WTC11 (cell line): Measurements from ENCODE around the gene EPHA6. TPM values are rescaled to one million over a fixed set of nuclear protein-coding genes. Genes with fewer than 3 reads are reported as not detected.
A peak's percentile ranks its signal among the peaks of the same experiment; 100 is the strongest.

ENCODE experiments used
- ATAC-seq: fragments of 200-7000 bp; cut with Tn5 transposase; 2 replicates; pipeline ENCODE4 v1.10.0; 2021; ENCODE audit warnings: mild to moderate bottlenecking, moderate library complexity
- CTCF ChIA-PET: fragments of 300-600 bp; sonication (Branson Sonifier 250); formaldehyde crosslinking; loops from one replicate; lab custom pipeline; 2021; ENCODE audit warnings: antibody characterized with exemption; lab: Charles Lee
- POLR2A ChIA-PET: fragments of 350-600 bp; sonication (Branson Sonifier 250); formaldehyde crosslinking; loops from one replicate; lab custom pipeline; 2021; ENCODE audit warnings: antibody characterized with exemption; lab: Charles Lee
- DNase-seq: peaks from one replicate; pipeline ENCODE4 v3.0.0; 2021; ENCODE audit warnings: low spot score
- H3K27ac Mint-ChIP-seq: 2 replicates; pipeline ENCODE4 v1.8.0; 2021; ENCODE audit warnings: mixed read lengths
- H3K27me3 Mint-ChIP-seq: 2 replicates; pipeline ENCODE4 v1.8.0; 2021; ENCODE audit warnings: low read depth, mild to moderate bottlenecking, moderate library complexity, mixed read lengths
- H3K36me3 Mint-ChIP-seq: 2 replicates; pipeline ENCODE4 v1.8.0; 2021; ENCODE audit warnings: mixed read lengths
- H3K4me1 Mint-ChIP-seq: 2 replicates; pipeline ENCODE4 v1.8.0; 2022; ENCODE audit warnings: mixed read lengths
- H3K4me3 Mint-ChIP-seq: 2 replicates; pipeline ENCODE4 v1.8.0; 2021; ENCODE audit warnings: mild to moderate bottlenecking, moderate library complexity, mixed read lengths
- H3K9me3 Mint-ChIP-seq: 2 replicates; pipeline ENCODE4 v1.8.0; 2021; ENCODE audit warnings: mixed read lengths
- ATF3 ChIP-seq: sonication (generic); formaldehyde crosslinking; conservative IDR thresholded peaks from 2 replicates; pipeline ENCODE4 v1.8.1; 2022; ENCODE audit warnings: mild to moderate bottlenecking, missing genetic modification reagents
- CTCF ChIP-seq: fragments of 200-600 bp; IDR thresholded peaks from 2 replicates; pipeline ENCODE4 v1.8.0; 2022; ENCODE audit warnings: antibody characterized with exemption
- ERG ChIP-seq: fragments of 250-450 bp; sonication (Bioruptor Pico); IDR thresholded peaks from 2 replicates; pipeline ENCODE4 v1.8.0; 2021; ENCODE audit warnings: mild to moderate bottlenecking
- FOXP4 ChIP-seq: sonication (generic); formaldehyde crosslinking; IDR thresholded peaks from 2 replicates; pipeline ENCODE4 v1.8.0; 2022; ENCODE audit warnings: mild to moderate bottlenecking, missing genetic modification reagents
- IRF2 ChIP-seq: sonication (generic); formaldehyde crosslinking; IDR thresholded peaks from 2 replicates; pipeline ENCODE4 v1.8.0; 2022; ENCODE audit warnings: low read depth, missing genetic modification reagents, borderline replicate concordance
- KAT7 ChIP-seq: sonication (generic); formaldehyde crosslinking; IDR thresholded peaks from 2 replicates; pipeline ENCODE4 v1.8.1; 2023; ENCODE audit warnings: missing genetic modification reagents, mild to moderate bottlenecking, borderline replicate concordance
- NR2C2 ChIP-seq: sonication (generic); formaldehyde crosslinking; IDR thresholded peaks from 2 replicates; pipeline ENCODE4 v1.8.0; 2022; ENCODE audit warnings: mild to moderate bottlenecking, missing genetic modification reagents
- NR3C1 ChIP-seq: sonication (generic); formaldehyde crosslinking; conservative IDR thresholded peaks from 2 replicates; pipeline ENCODE4 v1.8.1; 2023; ENCODE audit warnings: low read depth, mild to moderate bottlenecking, missing genetic modification reagents
- TEAD1 ChIP-seq: sonication (generic); formaldehyde crosslinking; IDR thresholded peaks from 2 replicates; pipeline ENCODE4 v1.8.0; 2022; ENCODE audit warnings: mild to moderate bottlenecking, missing genetic modification reagents
- USF2 ChIP-seq: sonication (generic); formaldehyde crosslinking; IDR thresholded peaks from 2 replicates; pipeline ENCODE4 v1.8.1; 2023; ENCODE audit warnings: mild to moderate bottlenecking, missing genetic modification reagents, moderate library complexity
- ZBTB21 ChIP-seq: sonication (generic); formaldehyde crosslinking; IDR thresholded peaks from 2 replicates; pipeline ENCODE4 v1.8.1; 2023; ENCODE audit warnings: mild to moderate bottlenecking, missing genetic modification reagents, borderline replicate concordance
- ZNF396 ChIP-seq: fragments of 250-450 bp; sonication (Bioruptor Pico); IDR thresholded peaks from 2 replicates; pipeline ENCODE4 v1.8.0; 2021; ENCODE audit warnings: mild to moderate bottlenecking, moderate library complexity, borderline replicate concordance
- ZNF512 ChIP-seq: sonication (generic); formaldehyde crosslinking; IDR thresholded peaks from 2 replicates; pipeline ENCODE4 v1.8.1; 2022; ENCODE audit warnings: missing genetic modification reagents, borderline replicate concordance
- ZSCAN18 ChIP-seq: fragments of 250-450 bp; sonication (Bioruptor Pico); IDR thresholded peaks from 2 replicates; pipeline ENCODE4 v2.1.2; 2022; ENCODE audit warnings: mild to moderate bottlenecking, moderate library complexity
- total RNA-seq: library from RNA; stranded (reverse); gene quantifications from 3 replicates; pipeline ENCODE4 v1.2.3, GENCODE V29; 2021

The EPHA6 gene
- total RNA-seq, 1 experiment from 2014 or later, result 2.1 TPM

- TF ChIP-seq ZNF512 (CRISPR knock-in tag), result no peak
- TF ChIP-seq IRF2 (CRISPR knock-in tag), result no peak
- TF ChIP-seq ZBTB21 (CRISPR knock-in tag), result 0 out of 2 replicates have a peak, but pooled peaks have one; percentile 10
- TF ChIP-seq ZNF396 (CRISPR knock-in tag), result no peak
- no peak for TF ChIP-seq FOXP4 (CRISPR knock-in tag)
- no peak for TF ChIP-seq TEAD1 (CRISPR knock-in tag)
- TF ChIP-seq USF2 (CRISPR knock-in tag), result no peak
- TF ChIP-seq KAT7 (CRISPR knock-in tag), result no peak
Measured at GRCh38 chr3:96813820-96814650, at the start of gene EPHA6 (continued).

GRCh38 chr3:96776818-96777217, 37.6 kb upstream of the EPHA6 start:
- ATAC-seq (no peak), DNase-seq (no peak)
- Mint-ChIP-seq H3K27me3 (no peaks in the 10 kb centered on the region), H3K4me3 (no peak overlapping the region), H3K4me1 (no peaks in the 10 kb centered on the region), H3K36me3 (peaks cover 38% of the 10 kb centered on the region), H3K9me3 (peaks cover 79% of the 10 kb centered on the region), H3K27ac (no peak overlapping the region)
- POLR2A ChIA-PET, result no interaction called here
- TF ChIP-seq ERG (CRISPR knock-in tag) (no peak), ZSCAN18 (no peak), NR3C1 (no peak), NR2C2 (CRISPR knock-in tag) (no peak)
- CTCF ChIA-PET, result no interaction called here

- DNase-seq (peak; percentile 54), ATAC-seq (peak; percentile 57)
- H3K36me3 Mint-ChIP-seq, result peaks cover 26% of the 10 kb centered on the region
- no peak overlapping the region for H3K4me3 Mint-ChIP-seq
- no peaks in the 10 kb centered on the region for H3K27me3 Mint-ChIP-seq
- TF ChIP-seq ATF3 (CRISPR knock-in tag) (no peak), CTCF (peak; percentile 73)
- ChIA-PET POLR2A (no interaction called here), CTCF (interaction anchor here (0.7 to 1.4 kb wide), 4 partner anchors 14 to 305 kb away, joined by 3 to 5 read pairs (median 3); no protein-coding TSS in a partner anchor)
- H3K9me3 Mint-ChIP-seq, result peaks cover 51% of the 10 kb centered on the region
- no peaks in the 10 kb centered on the region for H3K4me1 Mint-ChIP-seq
- no peak overlapping the region for H3K27ac Mint-ChIP-seq
Measured at GRCh38 chr3:96779810-96780209, 34.6 kb upstream of the EPHA6 start.
